Keratinocyte (primary cell): ENCODE measurements around the gene NDUFA11. TPM values are rescaled to one million over a fixed set of nuclear protein-coding genes. Genes with fewer than 3 reads are reported as not detected.

Experiments used
- DNase-seq: peaks from one replicate; pipeline ENCODE4 v3.0.0-alpha.2; 2011; ENCODE audit warnings: low read depth, missing footprints, low spot score
- FAIRE-seq: peaks from 2 replicates; lab custom pipeline; 2011; peaks lifted over from hg19 to GRCh38; lab: Jason Lieb, UNC
- H2AFZ ChIP-seq: 2 replicates; pipeline ENCODE4 v1.6.0; 2012; ENCODE audit warnings: low read length, control low read depth, inconsistent platforms; ENCODE audit not compliant: control insufficient read depth
- H3K27ac ChIP-seq: 2 replicates; pipeline ENCODE4 v1.5.1; 2011; ENCODE audit warnings: low read length; ENCODE audit not compliant: control insufficient read depth, insufficient read depth
- H3K27me3 ChIP-seq: 3 replicates; pipeline ENCODE4 v1.6.0; 2011; ENCODE audit warnings: low read length; ENCODE audit not compliant: control insufficient read depth, insufficient read depth; ENCODE audit errors: extremely low read depth
- H3K36me3 ChIP-seq, 2 experiments: 2 replicates in 1 of 2; 3 replicates in 1 of 2; pipeline ENCODE4 v1.5.1; 2011; ENCODE audit warnings: low read length in 2 of 2, mild to moderate bottlenecking in 1 of 2; ENCODE audit not compliant: control insufficient read depth in 2 of 2, insufficient read depth in 2 of 2; ENCODE audit errors: extremely low read depth in 1 of 2
- H3K4me1 ChIP-seq: 3 replicates; pipeline ENCODE4 v1.5.1; 2011; ENCODE audit warnings: low read length; ENCODE audit not compliant: control insufficient read depth, insufficient read depth; ENCODE audit errors: extremely low read depth
- H3K4me2 ChIP-seq: 3 replicates; pipeline ENCODE4 v1.6.0; 2011; ENCODE audit warnings: low read depth, low read length; ENCODE audit not compliant: control insufficient read depth, insufficient read depth; ENCODE audit errors: extremely low read depth
- H3K4me3 ChIP-seq, 3 experiments: fragments of 200-600 bp in 1 of 3; sonication (generic) in 1 of 3; 2 replicates in 2 of 3; 3 replicates in 1 of 3; pipeline ENCODE4 v1.5.1; 2011 to 2016; ENCODE audit warnings: low read length in 3 of 3, mild to moderate bottlenecking in 3 of 3, control low read depth in 2 of 3, inconsistent platforms in 1 of 3, low read depth in 1 of 3, mixed read lengths in 1 of 3, mixed run types in 1 of 3, moderate library complexity in 1 of 3; ENCODE audit not compliant: control insufficient read depth in 2 of 3, insufficient read depth in 2 of 3; ENCODE audit errors: extremely low read depth in 1 of 3
- H3K79me2 ChIP-seq: 2 replicates; pipeline ENCODE4 v1.6.0; 2012; ENCODE audit warnings: low read length; ENCODE audit not compliant: control insufficient read depth, insufficient read depth
- H3K9ac ChIP-seq: 3 replicates; pipeline ENCODE4 v1.6.0; 2011; ENCODE audit warnings: low read length; ENCODE audit not compliant: control insufficient read depth, insufficient read depth; ENCODE audit errors: extremely low read depth
- H3K9me1 ChIP-seq: 3 replicates; pipeline ENCODE4 v1.6.0; 2011; ENCODE audit warnings: low read length; ENCODE audit not compliant: control insufficient read depth, insufficient read depth; ENCODE audit errors: extremely low read depth
- H3K9me3 ChIP-seq: 2 replicates; pipeline ENCODE4 v1.5.1; 2012; ENCODE audit warnings: low read depth, low read length; ENCODE audit not compliant: control insufficient read depth
- H4K20me1 ChIP-seq: 3 replicates; pipeline ENCODE4 v1.6.0; 2011; ENCODE audit warnings: low read length; ENCODE audit not compliant: control insufficient read depth, insufficient read depth; ENCODE audit errors: extremely low read depth
- CTCF ChIP-seq, 3 experiments: IDR thresholded peaks in 1 of 3; conservative IDR thresholded peaks in 1 of 3; optimal IDR thresholded peaks in 1 of 3; 2 replicates in 2 of 3; 3 replicates in 1 of 3; pipeline versions ENCODE3 to v1.5.1; 2011; ENCODE audit warnings: low read length in 3 of 3, mild to moderate bottlenecking in 3 of 3, moderate library complexity in 2 of 3, control low read depth in 1 of 3, inconsistent platforms in 1 of 3; ENCODE audit not compliant: insufficient read depth in 2 of 3; ENCODE audit errors: extremely low read depth in 1 of 3
- EZH2 ChIP-seq: IDR thresholded peaks from one replicate; pipeline ENCODE4 v1.6.1; 2012; ENCODE audit warnings: inconsistent platforms, mild to moderate bottlenecking, low read length, moderate library complexity
- dilution Hi-C: fragments of 300-500 bp; cut with MboI; formaldehyde crosslinking; loops from one replicate; pipeline ENCODE4 v1.7.0; 2020; ENCODE audit warnings: low sequenced_read_pairs; ENCODE audit not compliant: extremely low pct_ligation_motif_present
- polyA plus RNA-seq, 5 experiments: library from polyadenylated mRNA; depleted of rRNA in 3 of 5; stranded (reverse) in 3 of 5; stranded (forward) in 1 of 5; unstranded in 1 of 5; fragments of >200 nt; gene quantifications; 1 replicate in 1 of 5; 2 replicates in 3 of 5; 3 replicates in 1 of 5; pipeline versions ENCODE4 v1.2.1 to v1.2.3, GENCODE V29; 2011 to 2012; ENCODE audit warnings: missing spikeins in 2 of 5, low read depth in 1 of 5, low replicate concordance in 1 of 5

Gene NDUFA11
- polyA plus RNA-seq, 1 donor (not counting 4 experiments of a cell fraction or from before 2014, with no cell fraction given) = 122 TPM

GRCh38 chr19:5895409-5895808 lies 8.2 kb downstream of the NDUFA11 start:
- dilution Hi-C loops = no loop called here
- H3K4me2 ChIP-seq = no peak overlapping the region
- H3K79me2 ChIP-seq = peaks cover 20% of the 10 kb centered on the region
- no peak overlapping the region for H3K4me3 ChIP-seq
- peaks cover 18% of the 10 kb centered on the region for H3K4me1 ChIP-seq
- TF ChIP-seq CTCF (optimal IDR thresholded peaks at IDR 0.05 in 1 of 3, IDR thresholded peaks at IDR 0.05 in 1 of 3, conservative IDR thresholded peaks at IDR 0.05 in 1 of 3; ENCODE audit: extremely low read depth in 1 of 3, insufficient read depth in 2 of 3, low read length in 3 of 3) (no peak), EZH2 (no peak)
- no peaks in the 10 kb centered on the region for H3K9me1 ChIP-seq
- H3K27ac ChIP-seq = no peak overlapping the region
- H3K9ac ChIP-seq = no peak overlapping the region
- no peaks in the 10 kb centered on the region for H3K27me3 ChIP-seq
- no peaks in the 10 kb centered on the region for H3K9me3 ChIP-seq
- no peak for FAIRE-seq
- H4K20me1 ChIP-seq = peaks cover 2% of the 10 kb centered on the region
- H2AFZ ChIP-seq = no peak overlapping the region
- no peak for DNase-seq
- peaks cover 17% of the 10 kb centered on the region in 2 experiments for H3K36me3 ChIP-seq

- Histone ChIP-seq H3K4me1 (peaks cover 18% of the 10 kb centered on the region), H4K20me1 (peaks cover 2% of the 10 kb centered on the region), H3K4me3 (no peak overlapping the region), H3K9me1 (no peaks in the 10 kb centered on the region), H3K27ac (no peak overlapping the region), H2AFZ (no peak overlapping the region), H3K4me2 (no peak overlapping the region), H3K9me3 (no peaks in the 10 kb centered on the region), H3K36me3 (peaks cover 16 to 17% of the 10 kb centered on the region in 2 experiments), H3K79me2 (peaks cover 14% of the 10 kb centered on the region), H3K9ac (no peak overlapping the region), H3K27me3 (no peaks in the 10 kb centered on the region)
- FAIRE-seq (no peak), DNase-seq (no peak)
- dilution Hi-C loops = no loop called here
- TF ChIP-seq CTCF (optimal IDR thresholded peaks at IDR 0.05 in 1 of 3, IDR thresholded peaks at IDR 0.05 in 1 of 3, conservative IDR thresholded peaks at IDR 0.05 in 1 of 3; ENCODE audit: extremely low read depth in 1 of 3, insufficient read depth in 2 of 3, low read length in 3 of 3) (no peak), EZH2 (no peak)
These were observed 8.8 kb downstream of the NDUFA11 start for GRCh38 chr19:5894704-5895349.
